ENCODE data around the gene LRRC23. TPM values are rescaled to one million over a fixed set of nuclear protein-coding genes. Genes with fewer than 3 reads are reported as not detected.

Gene LRRC23
- total and polyA plus RNA-seq, 2 of the 13 experiments (the other 11 are each of a cell fraction or from before 2014, with no cell fraction given) = 6.0 to 7.8 TPM

- TF ChIP-seq ZKSCAN1 (IDR thresholded peaks at IDR 0.05; ENCODE audit: low read length) (no peak), ZNF335 (CRISPR knock-in tag; IDR thresholded peaks at IDR 0.05) (no peak), ZMYM3 (CRISPR knock-in tag; IDR thresholded peaks at IDR 0.05) (no peak), MED8 (CRISPR knock-in tag; IDR thresholded peaks at IDR 0.05; ENCODE audit: insufficient replicate concordance) (peak; percentile 20), ZNF619 (CRISPR knock-in tag; IDR thresholded peaks at IDR 0.05) (no peak), ARNTL (CRISPR knock-in tag; IDR thresholded peaks at IDR 0.05) (no peak), ZFP91 (CRISPR knock-in tag; IDR thresholded peaks at IDR 0.05; ENCODE audit: borderline replicate concordance) (peak; percentile 29; the same call in 1 of the 2 replicates), GATAD2A (CRISPR knock-in tag; IDR thresholded peaks at IDR 0.05) (peak; percentile 42; the same call in 1 of the 2 replicates), RCOR2 (CRISPR knock-in tag; IDR thresholded peaks at IDR 0.05) (no peak), ZKSCAN8 (CRISPR knock-in tag; IDR thresholded peaks at IDR 0.05; ENCODE audit: borderline replicate concordance) (no peak), JUND (CRISPR knock-in tag; IDR thresholded peaks at IDR 0.05) (no peak), HNRNPH1 (optimal IDR thresholded peaks at IDR 0.05; ENCODE audit: low read depth, low read length) (no peak), KDM6A (CRISPR knock-in tag; IDR thresholded peaks at IDR 0.05; ENCODE audit: low read depth) (no peak), CSRNP1 (CRISPR knock-in tag; IDR thresholded peaks at IDR 0.05) (no peak), AKNA (CRISPR knock-in tag; IDR thresholded peaks at IDR 0.05; ENCODE audit: borderline replicate concordance) (no peak), NFE2L2 (IDR thresholded peaks at IDR 0.05; ENCODE audit: low read length) (peak; percentile 88), LRRFIP1 (CRISPR knock-in tag; conservative IDR thresholded peaks at IDR 0.05) (no peak)
These were observed 57.2 kb downstream of the LRRC23 start (continued) for GRCh38 chr12:6961695-6962284.
